Astrocyte of the spinal cord (primary cell): ENCODE data around the gene GABRG3.

Experiments used
- DNase-seq: peaks from one replicate; pipeline ENCODE4 v3.0.0; 2011; ENCODE audit warnings: low read depth, low spot score
- H3K4me3 ChIP-seq: 2 replicates; pipeline ENCODE4 v1.5.1; 2011; ENCODE audit warnings: low read depth, mild to moderate bottlenecking, low read length, moderate library complexity
- CTCF ChIP-seq: IDR thresholded peaks from 2 replicates; pipeline ENCODE4 v1.5.1; 2012; ENCODE audit warnings: low read depth, mild to moderate bottlenecking, low read length, inconsistent platforms
- in situ Hi-C: cut with HindIII; loops from 2 replicates; pipeline ENCODE4 v1.10.0; 2017; ENCODE audit warnings: low sequenced_read_pairs

The GABRG3 gene

DNA sequence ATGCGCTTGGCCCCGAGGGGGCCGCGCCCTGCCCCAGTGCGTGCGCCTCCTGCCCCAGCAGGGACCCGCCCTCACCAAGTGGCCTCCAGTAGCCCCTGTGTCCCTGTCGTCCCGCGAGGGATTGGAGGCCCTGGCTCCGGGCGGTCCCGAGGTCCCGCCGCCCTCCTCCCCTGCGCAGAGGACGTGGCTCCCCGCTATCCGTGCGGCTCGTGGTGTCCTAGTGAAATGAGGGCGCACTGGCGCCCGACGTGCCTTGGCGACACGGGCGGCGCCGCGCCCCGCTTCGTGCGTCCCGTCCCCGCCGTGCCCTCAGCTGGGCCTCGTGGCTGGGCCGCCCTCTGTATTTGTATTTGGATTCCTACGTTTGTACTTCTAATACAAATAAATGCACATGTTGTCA lies 570.6 kb downstream of the GABRG3 start:
- no peak for TF ChIP-seq CTCF

DNA sequence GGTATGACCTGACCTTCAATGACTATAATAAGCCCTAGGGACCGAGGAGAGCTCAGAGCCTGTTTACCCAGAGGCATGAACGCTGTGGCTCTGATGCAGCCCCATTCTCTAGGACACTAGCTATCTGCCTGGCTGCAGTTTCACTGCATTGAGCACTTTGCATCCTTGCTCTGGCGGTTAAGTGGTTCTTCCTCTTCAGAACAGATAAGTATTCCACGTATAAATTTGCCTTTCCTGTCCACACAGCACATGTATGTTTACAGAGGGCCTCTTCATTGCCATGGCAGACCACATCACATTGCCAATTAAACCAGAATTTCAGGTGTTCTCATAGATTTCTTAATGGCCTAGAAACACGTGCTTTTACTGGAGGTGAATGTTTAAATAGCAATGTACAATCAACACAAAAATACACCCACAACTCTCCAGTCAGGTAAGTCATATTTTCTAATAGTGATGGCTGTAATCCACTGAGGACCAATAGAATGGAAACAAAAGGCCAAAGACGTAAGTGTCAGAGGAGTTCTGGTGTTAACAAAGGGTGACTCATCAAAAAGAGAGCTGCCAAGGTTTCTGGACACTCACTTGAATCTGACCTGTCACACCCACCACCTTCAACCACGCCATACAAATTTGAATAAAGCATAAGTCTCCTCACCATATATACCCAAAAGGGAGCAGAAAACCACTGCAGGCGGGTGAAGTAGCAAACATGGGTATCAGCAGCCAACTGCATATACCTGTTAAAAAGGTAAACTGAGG lies 574.7 kb downstream of the GABRG3 start:
- in situ Hi-C loops: no loop called here
- TF ChIP-seq CTCF: no peak

More for the DNA sequence above, 570.6 kb downstream of the GABRG3 start:
- in situ Hi-C loops: no loop called here
- no peak for DNase-seq
- no peak overlapping the region for H3K4me3 ChIP-seq

GRCh38 chr15:27549746-27550145 lies 578.8 kb downstream of the GABRG3 start:
- H3K4me3 ChIP-seq: no peak overlapping the region
- no peak for DNase-seq
- no peak for TF ChIP-seq CTCF
- in situ Hi-C loops: no loop called here

More for the DNA sequence above, 574.7 kb downstream of the GABRG3 start:
- DNase-seq: no peak
- no peak overlapping the region for H3K4me3 ChIP-seq

DNA sequence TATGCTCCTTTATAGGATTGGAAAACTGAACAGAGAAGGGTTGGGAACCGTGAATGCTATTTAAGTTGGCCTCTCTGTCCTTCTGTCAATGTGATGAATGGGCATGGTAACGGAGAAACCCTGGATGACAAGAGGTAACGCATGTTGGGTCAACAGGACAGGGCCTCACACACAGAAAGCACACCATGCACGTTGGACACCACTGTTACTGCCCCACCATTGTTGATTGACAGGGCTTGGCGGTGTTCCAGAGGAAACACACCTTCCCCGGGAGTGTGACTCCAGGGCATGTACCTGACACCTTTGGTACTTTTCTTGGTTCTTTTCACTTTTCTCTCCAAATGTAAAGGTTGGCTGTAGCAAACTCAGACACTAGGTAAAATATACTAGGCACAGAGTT lies 579.7 kb downstream of the GABRG3 start:
- in situ Hi-C loops: no loop called here
- no peak overlapping the region for H3K4me3 ChIP-seq
- TF ChIP-seq CTCF: no peak
- DNase-seq: no peak

- DNase-seq: peak; percentile 66
- in situ Hi-C loops: no loop called here
- no peak for TF ChIP-seq CTCF
- no peak overlapping the region for H3K4me3 ChIP-seq
Observed at GRCh38 chr15:27561816-27562215, 590.8 kb downstream of the GABRG3 start.

DNA sequence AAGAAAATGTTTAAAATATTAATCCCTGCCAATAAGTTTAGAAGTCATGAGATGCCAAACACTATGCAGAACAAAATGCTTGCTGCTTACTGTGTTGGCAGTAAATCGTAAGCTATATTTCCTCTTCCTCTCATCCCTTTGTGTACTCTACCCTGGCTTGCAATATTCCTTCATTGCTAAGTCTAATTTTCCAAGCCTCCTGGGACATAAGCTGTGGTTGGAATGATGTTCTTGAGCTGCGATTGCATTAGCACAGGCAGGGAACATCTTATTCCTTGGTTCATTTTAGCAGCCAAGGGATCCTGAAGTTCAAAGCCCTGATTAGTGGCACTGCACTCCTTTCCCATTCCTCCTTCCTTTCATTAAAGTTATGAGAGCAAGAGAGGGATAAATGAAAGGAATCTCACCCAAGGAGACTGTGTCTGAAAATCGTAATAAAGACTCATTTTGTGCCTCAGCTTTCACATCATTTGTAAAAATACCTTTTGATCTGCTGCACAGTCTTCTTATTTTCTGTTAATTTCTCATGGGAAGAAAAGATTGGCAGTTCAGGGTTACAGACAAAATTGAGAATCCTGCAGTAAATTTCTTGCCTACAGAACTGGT lies 592.9 kb downstream of the GABRG3 start:
- in situ Hi-C loops: no loop called here
- TF ChIP-seq CTCF: no peak
- H3K4me3 ChIP-seq: no peak overlapping the region
- no peak for DNase-seq
